Gastroesophageal sphincter (tissue), 3 donors: ENCODE measurements around the gene MRFAP1L1.

Experiments used
- EP300 ChIP-seq: sonication (generic); formaldehyde crosslinking; IDR thresholded peaks from one replicate; pipeline ENCODE4 v1.6.1; 2017; ENCODE audit warnings: antibody characterized with exemption, mild to moderate bottlenecking
- POLR2A ChIP-seq, 2 donors: fragments of 450-650 bp; IDR thresholded peaks; one replicate each; pipeline ENCODE4 v1.6.1; 2017; ENCODE audit warnings: antibody characterized with exemption in 2 of 2, mild to moderate bottlenecking in 2 of 2, moderate library complexity in 1 of 2
- POLR2AphosphoS5 ChIP-seq: sonication (generic); formaldehyde crosslinking; IDR thresholded peaks from one replicate; pipeline ENCODE4 v1.6.1; 2017; ENCODE audit warnings: antibody characterized with exemption
- TF ChIP-seq, protein P1 (sequence below), 4 experiments: fragments of 200-600 bp in 2 of 4; fragments of 450-650 bp in 2 of 4; sonication (generic) in 1 of 4; IDR thresholded peaks; one replicate each; pipeline ENCODE4 v1.5.1; 2017 to 2019; ENCODE audit warnings: antibody characterized with exemption in 4 of 4, mild to moderate bottlenecking in 2 of 4, moderate library complexity in 2 of 4

DNA sequence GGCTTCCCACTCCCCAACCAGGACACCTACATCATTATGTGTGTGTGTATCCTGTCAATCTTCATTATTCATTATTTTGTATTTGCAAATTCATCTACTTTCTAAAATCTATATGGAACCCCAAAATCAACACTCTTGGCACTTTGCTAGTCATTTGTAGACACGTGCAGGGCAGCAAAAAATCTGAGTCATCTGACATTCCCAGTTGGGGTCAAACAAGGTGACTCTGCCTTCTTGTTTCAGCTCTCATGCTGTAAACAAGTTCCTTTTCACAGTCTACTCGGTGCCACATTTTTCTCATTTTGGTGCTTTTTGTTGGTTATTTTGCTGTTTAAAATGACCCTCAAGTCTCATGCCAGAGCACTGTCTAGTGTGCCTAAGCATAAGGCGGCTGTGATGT is 5.9 kb downstream of the MRFAP1L1 start:
- TF ChIP-seq, protein P1, sequence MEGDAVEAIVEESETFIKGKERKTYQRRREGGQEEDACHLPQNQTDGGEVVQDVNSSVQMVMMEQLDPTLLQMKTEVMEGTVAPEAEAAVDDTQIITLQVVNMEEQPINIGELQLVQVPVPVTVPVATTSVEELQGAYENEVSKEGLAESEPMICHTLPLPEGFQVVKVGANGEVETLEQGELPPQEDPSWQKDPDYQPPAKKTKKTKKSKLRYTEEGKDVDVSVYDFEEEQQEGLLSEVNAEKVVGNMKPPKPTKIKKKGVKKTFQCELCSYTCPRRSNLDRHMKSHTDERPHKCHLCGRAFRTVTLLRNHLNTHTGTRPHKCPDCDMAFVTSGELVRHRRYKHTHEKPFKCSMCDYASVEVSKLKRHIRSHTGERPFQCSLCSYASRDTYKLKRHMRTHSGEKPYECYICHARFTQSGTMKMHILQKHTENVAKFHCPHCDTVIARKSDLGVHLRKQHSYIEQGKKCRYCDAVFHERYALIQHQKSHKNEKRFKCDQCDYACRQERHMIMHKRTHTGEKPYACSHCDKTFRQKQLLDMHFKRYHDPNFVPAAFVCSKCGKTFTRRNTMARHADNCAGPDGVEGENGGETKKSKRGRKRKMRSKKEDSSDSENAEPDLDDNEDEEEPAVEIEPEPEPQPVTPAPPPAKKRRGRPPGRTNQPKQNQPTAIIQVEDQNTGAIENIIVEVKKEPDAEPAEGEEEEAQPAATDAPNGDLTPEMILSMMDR (IDR thresholded peaks at IDR 0.05), result no peak
- TF ChIP-seq EP300 (no peak), POLR2AphosphoS5 (no peak), POLR2A (IDR thresholded peaks at IDR 0.05) (no peak)
